ENCODE data around the gene LAMB3. TPM values are rescaled to one million over a fixed set of nuclear protein-coding genes. Genes with fewer than 3 reads are reported as not detected.
A peak's percentile ranks its signal among the peaks of the same experiment; 100 is the strongest.

The LAMB3 gene
- total RNA-seq, 6 donors from 2014 or later, result 26.2 to 146 (median 79.6) TPM

DNA sequence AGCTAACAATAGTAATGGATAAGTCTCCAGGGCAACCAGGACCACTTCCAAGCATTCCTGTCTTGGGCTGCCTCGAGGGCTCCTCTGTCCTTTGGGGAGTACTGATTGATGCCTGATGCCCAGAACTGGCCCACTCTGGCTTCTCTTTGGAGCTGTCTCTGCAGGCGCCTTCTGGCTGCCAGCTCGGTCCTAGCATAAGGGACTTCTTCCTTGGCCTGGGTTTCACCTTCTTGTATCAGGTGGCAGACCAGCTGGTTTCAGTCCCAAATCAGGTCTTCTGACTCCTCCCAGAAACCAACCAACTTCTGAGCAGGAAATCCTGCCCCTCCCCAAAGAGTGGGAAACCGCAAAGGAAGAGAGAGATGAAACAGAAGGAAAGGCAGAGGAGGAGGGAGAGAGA is 33.6 kb upstream of the LAMB3 start:
- Histone ChIP-seq H3K36me3 (no peaks in the 10 kb centered on the region), H3K4me1 (peaks cover 0 to 7% (median 5%) of the 10 kb centered on the region in 4 donors), H3K27me3 (no peaks in the 10 kb centered on the region), H3K27ac (peak overlapping the region in 3 of 4 donors; percentile 8 to 54 (median 45)), H3K4me3 (no peak overlapping the region), H3K9me3 (no peaks in the 10 kb centered on the region)
- ATAC-seq (ENCODE audit: low FRiP score in 2 of 2) (no peak), DNase-seq (no peak)
- TF ChIP-seq POLR2AphosphoS5 (IDR thresholded peaks at IDR 0.05) (no peak), POLR2A (IDR thresholded peaks at IDR 0.05) (no peak), CTCF (IDR thresholded peaks at IDR 0.05) (no peak), EP300 (IDR thresholded peaks at IDR 0.05) (no peak)
- WGBS, 2 donors, result 21 to 63% methylated on average over 1 to 4 of the region's 4 CpGs

- no peak overlapping the region for H3K27ac ChIP-seq
- peaks cover 3 to 21% (median 18%) of the 10 kb centered on the region in 4 donors for H3K4me1 ChIP-seq
- H3K36me3 ChIP-seq, result no peaks in the 10 kb centered on the region
- TF ChIP-seq POLR2A (IDR thresholded peaks at IDR 0.05) (no peak), EP300 (IDR thresholded peaks at IDR 0.05) (no peak), CTCF (IDR thresholded peaks at IDR 0.05) (no peak), POLR2AphosphoS5 (IDR thresholded peaks at IDR 0.05) (no peak)
- ATAC-seq (ENCODE audit: low FRiP score in 2 of 2) (no peak), DNase-seq (no peak)
- H3K4me3 ChIP-seq, result no peak overlapping the region
- WGBS, 2 donors, result 84 to 91% methylated on average over 4 of the region's 4 CpGs
- no peaks in the 10 kb centered on the region for H3K9me3 ChIP-seq
- H3K27me3 ChIP-seq, result no peaks in the 10 kb centered on the region
Measured at GRCh38 chr1:209678981-209679539, 26.8 kb upstream of the LAMB3 start.

GRCh38 chr1:209675565-209676154 is 23.4 kb upstream of the LAMB3 start:
- H3K9me3 ChIP-seq, result no peaks in the 10 kb centered on the region
- H3K36me3 ChIP-seq, result no peaks in the 10 kb centered on the region
- WGBS, 2 donors, result 5 to 7% methylated on average over 21 to 31 of the region's 34 CpGs
- H3K4me1 ChIP-seq, result peaks cover 12 to 33% (median 23%) of the 10 kb centered on the region in 4 donors
- peak in 1 of 4 donors; percentile 3 for TF ChIP-seq POLR2A (IDR thresholded peaks at IDR 0.05)
- TF ChIP-seq EP300 (IDR thresholded peaks at IDR 0.05), result no peak
- no peak for TF ChIP-seq CTCF (IDR thresholded peaks at IDR 0.05)
- peak overlapping the region; percentile 16 to 57 (median 50) for H3K4me3 ChIP-seq
- DNase-seq (peak; percentile 49 to 87), ATAC-seq (ENCODE audit: low FRiP score in 2 of 2) (peak; percentile 56 to 60)
- peak overlapping the region; percentile 64 to 80 (median 80) for H3K27ac ChIP-seq
- H3K27me3 ChIP-seq, result no peaks in the 10 kb centered on the region

DNA sequence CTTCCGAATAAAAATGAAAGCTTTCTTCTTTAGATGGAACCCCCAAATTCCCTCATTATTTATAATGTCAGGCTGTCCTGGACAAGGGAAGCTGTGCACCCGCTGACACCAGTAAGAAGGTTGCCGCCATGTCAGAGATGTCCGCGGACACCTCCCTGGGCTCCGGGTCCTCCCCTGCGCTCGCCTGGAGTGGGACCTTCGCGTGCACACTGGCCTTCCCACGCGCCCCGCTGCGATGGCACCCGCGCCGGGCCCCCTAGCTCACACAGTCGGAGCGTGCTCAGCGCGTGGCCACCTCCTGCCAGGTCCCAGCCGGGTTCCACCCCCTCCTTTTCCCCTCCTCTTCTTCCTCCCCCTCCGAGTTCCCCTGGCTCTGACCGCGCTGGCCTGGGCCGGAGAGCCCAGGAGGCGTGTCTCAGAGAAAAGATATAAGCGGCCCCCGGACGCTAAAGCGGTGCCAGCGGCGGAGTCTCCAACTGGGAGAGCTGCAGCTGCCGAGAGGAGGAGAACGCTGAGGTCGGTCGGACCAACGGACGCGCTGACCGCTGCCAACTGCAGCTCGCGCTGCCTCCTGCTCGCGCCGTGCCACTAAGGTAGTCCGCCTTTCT is 22.8 kb upstream of the LAMB3 start, which contains the start of gene G0S2:
Gene G0S2, plus strand, starts transcription at position 456 of the 608 bp plus-strand sequence. CDS start 273 bp downstream, outside the sequence.
- H3K27ac ChIP-seq, result peak within 1 kb of the TSS; percentile 64 to 80 (median 80)
- peak within 1 kb of the TSS; percentile 16 to 57 (median 50) for H3K4me3 ChIP-seq
- H3K27me3 ChIP-seq, result no peaks in the 10 kb centered on the region
- TF ChIP-seq POLR2A (IDR thresholded peaks at IDR 0.05), result peak in 1 of 4 donors; percentile 73
- TF ChIP-seq CTCF (IDR thresholded peaks at IDR 0.05), result no peak
- peak; percentile 73 to 81 for TF ChIP-seq POLR2AphosphoS5 (IDR thresholded peaks at IDR 0.05)
- H3K9me3 ChIP-seq, result no peaks in the 10 kb centered on the region
- ATAC-seq (ENCODE audit: low FRiP score in 2 of 2) (peak; percentile 84 to 87), DNase-seq (peak; percentile 75 to 91)
- WGBS, 2 donors, result 3 to 8% methylated on average over 15 to 29 of the region's 47 CpGs
- no peaks in the 10 kb centered on the region for H3K36me3 ChIP-seq
- H3K4me1 ChIP-seq, result peaks cover 12 to 33% (median 23%) of the 10 kb centered on the region in 4 donors

All from upper lobe of left lung (tissue), 6 donors.